ENCODE data around the gene ZNF365.
"Not testable (repeated sequence)": the region's sequence is repeated elsewhere in the genome, so short reads cannot be mapped to it uniquely, and the experiment has no call there.

Gene ZNF365, protein sequence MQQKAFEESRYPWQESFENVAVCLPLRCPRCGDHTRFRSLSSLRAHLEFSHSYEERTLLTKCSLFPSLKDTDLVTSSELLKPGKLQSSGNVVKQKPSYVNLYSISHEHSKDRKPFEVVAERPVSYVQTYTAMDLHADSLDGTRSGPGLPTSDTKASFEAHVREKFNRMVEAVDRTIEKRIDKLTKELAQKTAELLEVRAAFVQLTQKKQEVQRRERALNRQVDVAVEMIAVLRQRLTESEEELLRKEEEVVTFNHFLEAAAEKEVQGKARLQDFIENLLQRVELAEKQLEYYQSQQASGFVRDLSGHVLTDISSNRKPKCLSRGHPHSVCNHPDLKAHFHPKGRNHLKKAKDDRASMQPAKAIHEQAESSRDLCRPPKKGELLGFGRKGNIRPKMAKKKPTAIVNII

GRCh38 chr10:62373995-62374861 lies at the start of gene ZNF365:
Gene ZNF365 (plus strand): TSS chr10:62374369. CDS start chr10:62376194, 1,825 bp downstream.
- peak; percentile 12 to 51 for DNase-seq

- no peak for DNase-seq
Measured at GRCh38 chr10:62326176-62326575, 48.0 kb upstream of the ZNF365 start.

DNA sequence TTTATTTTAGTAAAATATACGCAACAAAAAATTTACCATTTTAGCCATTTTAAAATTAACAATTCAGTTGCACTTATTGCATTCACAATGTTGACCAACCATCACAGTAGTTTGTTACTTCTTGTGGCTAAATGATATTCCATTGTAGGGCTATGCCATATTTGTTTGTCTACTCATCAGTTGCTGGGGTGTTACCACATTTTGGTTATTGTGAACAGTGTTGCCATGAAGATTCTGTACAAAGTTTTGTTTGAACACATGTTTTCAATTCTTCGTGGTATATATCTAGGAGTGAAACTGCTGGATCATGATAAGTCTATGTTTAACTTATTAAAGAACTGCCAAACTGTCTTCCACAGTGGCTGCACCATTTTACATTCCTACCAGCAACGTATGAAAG lies 46.3 kb upstream of the ZNF365 start:
- DNase-seq, result peak; percentile 4 to 33

- DNase-seq, result no peak
Measured at GRCh38 chr10:62330213-62330612, 44.0 kb upstream of the ZNF365 start.

DNA sequence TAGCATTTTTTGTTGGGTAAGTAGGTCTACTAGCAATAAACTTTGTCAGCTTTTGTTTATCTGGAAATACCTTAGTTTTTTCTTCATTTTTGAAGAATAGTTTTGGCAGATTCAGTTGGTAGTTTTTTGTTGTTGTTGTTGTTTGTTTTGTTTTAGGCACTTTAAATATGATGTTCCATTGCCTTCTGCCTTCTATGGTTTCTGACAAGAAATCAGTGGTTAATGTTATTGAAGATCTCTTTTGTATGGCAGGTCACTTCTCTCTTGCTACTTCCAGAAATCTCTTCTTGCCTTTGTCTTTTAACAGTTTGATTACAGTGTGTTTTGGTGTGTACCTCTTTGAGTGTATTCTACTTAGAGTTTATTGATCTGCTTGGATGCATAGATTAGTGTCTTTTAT lies 41.8 kb upstream of the ZNF365 start:
- DNase-seq, result no peak

GRCh38 chr10:62333135-62333889 lies 40.9 kb upstream of the ZNF365 start:
- DNase-seq, result no peak

GRCh38 chr10:62333988-62334682 lies 40.0 kb upstream of the ZNF365 start:
- no peak for DNase-seq

DNA sequence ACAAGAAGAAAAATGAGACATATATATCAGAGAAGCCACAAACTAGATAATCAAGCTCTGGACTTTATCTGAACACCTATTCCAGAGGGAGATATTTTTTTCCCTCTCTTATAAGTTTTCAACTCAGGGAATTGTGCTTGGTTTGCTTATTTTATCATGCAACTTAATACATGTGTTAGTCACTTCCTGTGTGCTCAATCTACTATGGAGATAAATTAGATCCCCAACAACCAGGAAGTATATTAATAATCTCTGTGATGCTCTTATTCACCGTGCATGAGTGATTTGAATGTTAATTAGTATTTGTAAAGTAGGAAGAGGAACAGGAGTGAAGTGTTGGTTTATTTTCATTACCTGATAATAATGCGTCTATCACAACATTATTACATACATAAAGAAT lies 38.8 kb upstream of the ZNF365 start:
- no peak for DNase-seq

- no peak for DNase-seq
Measured at GRCh38 chr10:62336404-62336803, 37.8 kb upstream of the ZNF365 start.

- no peak for DNase-seq
Measured at GRCh38 chr10:62341419-62341818, 32.8 kb upstream of the ZNF365 start.

DNA sequence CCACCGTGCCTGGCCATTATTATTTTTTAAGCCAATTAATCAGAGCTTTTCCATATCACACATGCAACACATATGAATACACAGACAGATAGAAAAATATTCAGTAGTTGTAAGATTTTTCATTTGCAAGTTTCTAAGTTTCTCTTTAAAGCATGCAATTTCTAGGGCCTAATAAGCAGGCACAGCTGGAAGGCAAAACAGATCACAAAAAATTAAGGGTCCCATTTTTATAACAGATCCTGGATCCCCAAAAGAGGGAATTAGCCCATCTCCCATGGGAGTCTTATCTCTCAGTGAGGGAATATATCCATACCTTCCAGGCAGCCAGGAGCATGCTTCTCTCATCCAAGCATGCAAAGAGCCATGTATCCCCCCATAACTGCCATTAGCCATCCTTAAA lies 31.2 kb upstream of the ZNF365 start:
- no peak for DNase-seq

- DNase-seq, result no peak
Measured at GRCh38 chr10:62348029-62348428, 26.1 kb upstream of the ZNF365 start.

DNA sequence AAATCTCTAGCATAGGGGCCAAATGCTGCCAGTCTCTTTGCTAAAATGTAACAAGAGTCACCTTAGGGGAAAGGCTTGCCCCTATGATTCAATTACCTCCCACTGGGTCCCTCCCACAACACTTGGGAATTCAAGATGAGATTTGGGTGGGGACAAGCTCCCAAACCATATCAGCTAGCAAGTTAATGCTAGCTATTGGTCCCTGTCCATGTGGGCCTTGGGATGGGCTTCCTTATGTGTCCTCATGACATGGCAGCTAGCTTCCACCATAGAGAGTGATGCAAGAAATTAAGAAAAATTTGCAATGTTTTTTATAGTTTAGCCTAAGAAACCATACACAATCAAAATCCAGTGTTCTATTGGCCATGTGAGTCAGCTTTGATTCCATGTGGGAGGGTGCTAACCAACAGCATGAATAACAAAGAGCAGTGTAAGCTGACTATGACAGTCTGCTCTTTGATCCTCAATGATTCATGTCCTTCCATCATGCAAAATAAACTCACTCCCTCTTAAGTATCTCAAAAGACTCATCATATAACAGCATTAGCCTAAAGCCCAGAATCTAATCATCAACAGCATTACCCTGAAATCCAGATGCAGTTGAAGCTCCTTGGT lies 21.7 kb upstream of the ZNF365 start:
- DNase-seq, result no peak

DNA sequence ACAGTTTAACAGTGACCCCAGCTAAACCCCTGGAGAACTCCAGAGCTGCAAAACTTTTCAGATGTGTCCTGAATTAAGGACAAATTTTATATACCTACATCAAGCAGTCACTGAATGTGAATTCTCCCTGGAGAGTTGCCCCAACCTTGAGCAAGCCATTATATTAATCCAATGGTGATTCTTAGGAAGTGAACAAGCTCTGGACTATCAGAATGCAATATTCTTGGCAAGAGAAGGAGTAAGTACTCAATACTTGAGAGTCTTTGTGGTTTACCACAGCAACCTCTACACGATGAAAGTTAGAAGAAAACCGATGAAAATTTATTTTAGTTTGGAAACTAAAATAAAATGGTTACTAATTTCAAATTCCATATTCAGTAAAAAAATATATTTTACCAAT lies 19.3 kb upstream of the ZNF365 start:
- DNase-seq, result no peak

- DNase-seq, result no peak
Measured at GRCh38 chr10:62356447-62356846, 17.7 kb upstream of the ZNF365 start.

GRCh38 chr10:62358151-62358550 lies 16.0 kb upstream of the ZNF365 start:
- not testable (repeated sequence) for DNase-seq

DNA sequence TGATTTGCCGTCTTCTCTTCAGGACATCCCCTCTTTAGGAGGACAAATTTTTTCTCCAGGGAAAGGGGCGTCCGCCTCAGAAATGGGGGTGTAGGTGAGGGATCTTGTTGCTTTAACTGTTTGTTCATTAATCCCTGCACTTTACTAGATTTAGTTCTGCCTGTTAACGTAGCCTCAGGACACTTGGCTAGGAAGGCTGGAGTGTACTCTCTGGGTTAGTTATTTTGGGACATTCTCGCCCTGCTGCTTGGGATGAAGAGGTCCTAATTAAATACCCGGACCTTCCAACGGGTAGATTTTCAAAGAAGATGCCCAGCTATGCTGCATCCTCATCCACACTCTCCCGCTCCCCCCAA lies 552 bp upstream of the ZNF365 start:
- no peak for DNase-seq

- DNase-seq, result no peak
Measured at GRCh38 chr10:62374862-62375710, 917 bp downstream of the ZNF365 start.

DNA sequence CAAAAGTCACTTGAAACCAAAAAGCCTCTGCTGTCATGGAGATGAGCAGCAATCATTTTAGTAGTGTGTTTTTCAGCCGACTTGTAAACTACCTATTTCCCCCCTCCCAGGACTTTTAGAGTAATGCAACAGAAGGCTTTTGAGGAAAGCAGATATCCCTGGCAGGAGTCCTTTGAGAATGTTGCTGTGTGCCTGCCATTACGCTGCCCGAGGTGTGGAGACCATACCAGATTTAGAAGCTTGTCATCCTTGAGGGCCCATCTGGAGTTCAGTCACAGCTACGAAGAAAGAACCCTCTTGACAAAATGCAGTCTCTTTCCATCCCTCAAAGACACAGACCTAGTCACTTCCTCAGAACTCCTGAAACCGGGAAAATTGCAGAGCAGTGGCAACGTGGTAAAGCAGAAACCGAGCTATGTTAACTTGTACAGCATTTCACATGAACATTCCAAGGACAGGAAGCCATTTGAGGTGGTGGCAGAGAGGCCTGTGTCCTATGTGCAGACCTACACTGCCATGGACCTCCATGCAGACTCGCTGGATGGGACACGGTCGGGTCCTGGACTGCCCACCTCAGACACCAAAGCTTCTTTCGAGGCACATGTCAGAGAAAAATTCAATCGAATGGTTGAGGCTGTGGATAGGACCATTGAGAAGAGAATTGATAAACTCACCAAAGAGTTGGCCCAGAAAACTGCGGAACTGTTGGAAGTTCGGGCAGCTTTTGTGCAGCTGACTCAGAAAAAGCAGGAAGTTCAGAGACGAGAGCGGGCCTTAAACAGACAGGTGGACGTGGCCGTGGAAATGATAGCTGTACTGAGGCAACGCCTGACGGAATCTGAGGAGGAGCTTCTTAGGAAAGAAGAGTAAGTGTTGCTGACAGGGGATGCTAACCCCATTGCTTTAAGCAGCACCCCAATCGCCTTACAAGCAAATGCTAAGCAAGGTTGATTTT lies 2.2 kb downstream of the ZNF365 start:
- no peak for DNase-seq

- DNase-seq, result no peak
Measured at GRCh38 chr10:62377026-62377415, 2.9 kb downstream of the ZNF365 start.

Measured in NCI-H2081 (cell line).